HCT116 (cell line): Measurements from ENCODE around the gene NMD3. TPM values are rescaled to one million over a fixed set of nuclear protein-coding genes. Genes with fewer than 3 reads are reported as not detected.

ENCODE experiments used
- ATAC-seq: fragments of 200-7000 bp; cut with Tn5 transposase; 2 replicates; pipeline ENCODE4 v1.9.1; 2020; ENCODE audit warnings: mild to moderate bottlenecking, moderate library complexity
- BruUV-seq: library from RNA; stranded (reverse); fragments of 400-500 nt; replicated peaks from 2 replicates; lab custom pipeline; 2021; lab: Mats Ljungman, UMichigan
- CTCF ChIA-PET: fragments of 300-600 bp; sonication (Branson Sonifier 250); formaldehyde crosslinking; loops from one replicate; lab custom pipeline; 2021; ENCODE audit warnings: antibody characterized with exemption; lab: Charles Lee
- POLR2A ChIA-PET: fragments of 300-600, 350-600 bp; sonication (Branson Sonifier 250); formaldehyde crosslinking; loops from one replicate; lab custom pipeline; 2021; ENCODE audit warnings: antibody characterized with exemption; lab: Charles Lee
- RAD21 ChIA-PET, 2 experiments: fragments of 300-600 bp; sonication (Branson Sonifier 250); formaldehyde crosslinking; loops; one replicate each; lab custom pipeline; 2023; ENCODE audit warnings: low total read pairs in 2 of 2; ENCODE audit not compliant: uncharacterized antibody in 2 of 2, unreplicated experiment in 2 of 2, low non-redundant PET in 1 of 2; lab: Charles Lee
- DNase-seq: peaks from one replicate; pipeline ENCODE4 v3.0.0-alpha.2; 2010; ENCODE audit warnings: low read depth, low spot score
- H2AFZ ChIP-seq: fragments of 200-600 bp; shearing (Covaris generic), sonication (generic); 2 replicates; pipeline ENCODE4 v1.6.1; 2017; ENCODE audit warnings: low read depth, mixed run types, mixed read lengths, antibody characterized with exemption, low read length; ENCODE audit not compliant: poor library complexity, severe bottlenecking
- H3K27ac ChIP-seq: 2 replicates; pipeline ENCODE4 v1.5.1; 2012; ENCODE audit warnings: low read depth, low read length
- H3K27me3 ChIP-seq: fragments of 200-600 bp; sonication (generic); 2 replicates; pipeline ENCODE4 v1.6.1; 2016; ENCODE audit warnings: mixed run types, low read length, mixed read lengths; ENCODE audit not compliant: insufficient read depth
- H3K36me3 ChIP-seq, 2 experiments: fragments of 200-500 bp in 1 of 2; fragments of 200-600 bp in 1 of 2; sonication (Bioruptor generic) in 1 of 2; sonication (generic) in 1 of 2; 2 replicates each; pipeline versions ENCODE4 v1.5.1 to v1.6.1; 2014 to 2016; ENCODE audit warnings: low read length in 2 of 2, inconsistent platforms in 1 of 2, mixed read lengths in 1 of 2, mixed run types in 1 of 2; ENCODE audit not compliant: insufficient read depth in 2 of 2, control insufficient read depth in 1 of 2
- H3K4me1 ChIP-seq, 2 experiments: fragments of 200-600 bp in 1 of 2; sonication (generic) in 1 of 2; 2 replicates each; pipeline versions ENCODE4 v1.5.1 to v1.6.1; 2012 to 2017; ENCODE audit warnings: low read length in 2 of 2, inconsistent platforms in 1 of 2, mild to moderate bottlenecking in 1 of 2, mixed read lengths in 1 of 2, mixed run types in 1 of 2, moderate library complexity in 1 of 2; ENCODE audit not compliant: insufficient read depth in 2 of 2, control insufficient read depth in 1 of 2
- H3K4me2 ChIP-seq: fragments of 200-600 bp; sonication (generic); 2 replicates; pipeline ENCODE4 v1.6.1; 2017; ENCODE audit warnings: mixed run types, low read length, mixed read lengths
- H3K4me3 ChIP-seq, 2 experiments: fragments of 200-600 bp in 1 of 2; sonication (generic) in 1 of 2; replicated peaks in 1 of 2; 2 replicates each; pipeline ENCODE4 v1.5.1; 2011 to 2016; ENCODE audit warnings: low read length in 2 of 2, control low read depth in 1 of 2, low read depth in 1 of 2, mild to moderate bottlenecking in 1 of 2, mixed read lengths in 1 of 2, mixed run types in 1 of 2
- H3K79me2 ChIP-seq: fragments of 200-600 bp; sonication (generic); 2 replicates; pipeline ENCODE4 v1.6.1; 2017; ENCODE audit warnings: mild to moderate bottlenecking, mixed run types, low read length, moderate library complexity, mixed read lengths; ENCODE audit not compliant: insufficient read depth
- H3K9ac ChIP-seq: fragments of 200-600 bp; sonication (generic); 2 replicates; pipeline ENCODE4 v1.6.1; 2016; ENCODE audit warnings: low read length, mixed read lengths
- H3K9me2 ChIP-seq: fragments of 200-600 bp; sonication (generic), shearing (Covaris generic); 2 replicates; pipeline ENCODE4 v1.6.1; 2017; ENCODE audit warnings: mixed run types, mild to moderate bottlenecking, moderate library complexity; ENCODE audit not compliant: insufficient read depth
- H3K9me3 ChIP-seq, 2 experiments: fragments of 200-500 bp in 1 of 2; fragments of 200-600 bp in 1 of 2; sonication (Bioruptor generic) in 1 of 2; sonication (generic) in 1 of 2; 2 replicates each; pipeline ENCODE4 v1.6.1; 2014 to 2017; ENCODE audit warnings: low read length in 2 of 2, mixed read lengths in 2 of 2, inconsistent platforms in 1 of 2, low read depth in 1 of 2, mild to moderate bottlenecking in 1 of 2, mixed run types in 1 of 2, moderate library complexity in 1 of 2; ENCODE audit not compliant: control insufficient read depth in 1 of 2, insufficient read depth in 1 of 2
- H4K20me1 ChIP-seq: fragments of 200-600 bp; sonication (generic), shearing (Covaris generic); 2 replicates; pipeline ENCODE4 v1.6.1; 2017; ENCODE audit warnings: mixed run types, mild to moderate bottlenecking, moderate library complexity; ENCODE audit not compliant: insufficient read depth
- CBX3 ChIP-seq: IDR thresholded peaks from 2 replicates; pipeline ENCODE4 v1.6.1; 2012; ENCODE audit warnings: low read depth
- CEBPB ChIP-seq: IDR thresholded peaks from 2 replicates; pipeline ENCODE4 v1.6.1; 2012; ENCODE audit warnings: low read depth
- EGR1 ChIP-seq: IDR thresholded peaks from 2 replicates; pipeline ENCODE4 v1.6.1; 2012; ENCODE audit warnings: low read depth
- ELF1 ChIP-seq: IDR thresholded peaks from 2 replicates; pipeline ENCODE4 v1.6.1; 2012; ENCODE audit warnings: low read depth, borderline replicate concordance
- EZH2 ChIP-seq: fragments of 200-600 bp; sonication (generic); IDR thresholded peaks from 2 replicates; pipeline ENCODE4 v1.6.1; 2017; ENCODE audit warnings: antibody characterized with exemption, mixed run types
- EZH2phosphoT487 ChIP-seq: fragments of 200-600 bp; IDR thresholded peaks from 2 replicates; pipeline ENCODE4 v1.6.1; 2018; ENCODE audit warnings: antibody characterized with exemption, borderline replicate concordance
- FOSL1 ChIP-seq: IDR thresholded peaks from 2 replicates; pipeline ENCODE4 v1.6.1; 2012; ENCODE audit warnings: low read depth
- JUND ChIP-seq: IDR thresholded peaks from 2 replicates; pipeline ENCODE4 v1.6.1; 2012
- POLR2AphosphoS5 ChIP-seq: IDR thresholded peaks from 2 replicates; pipeline ENCODE4 v1.6.1; 2011; ENCODE audit warnings: mild to moderate bottlenecking, low read depth, low read length, moderate library complexity
- RAD21 ChIP-seq: IDR thresholded peaks from 2 replicates; pipeline ENCODE4 v1.6.1; 2012; ENCODE audit warnings: low read depth, mild to moderate bottlenecking
- SIN3A ChIP-seq: IDR thresholded peaks from 2 replicates; pipeline ENCODE4 v1.6.1; 2012; ENCODE audit warnings: low read depth
- SP1 ChIP-seq: IDR thresholded peaks from 2 replicates; pipeline ENCODE4 v1.6.1; 2012; ENCODE audit warnings: low read depth
- SRF ChIP-seq: IDR thresholded peaks from 2 replicates; pipeline ENCODE4 v1.6.1; 2012; ENCODE audit warnings: low read depth
- ZFX ChIP-seq: fragments of 450-650 bp; IDR thresholded peaks from 2 replicates; pipeline ENCODE4 v1.6.1; 2017
- ZNF274 ChIP-seq: fragments of 200-500 bp; sonication (Bioruptor generic); IDR thresholded peaks from 2 replicates; pipeline ENCODE4 v1.6.1; 2014; ENCODE audit warnings: mild to moderate bottlenecking, low read depth, low read length, inconsistent platforms
- intact Hi-C: fragments of 100-400 bp; cut with micrococcal nuclease; formaldehyde crosslinking; loops from 2 replicates; pipeline ENCODE4 v1.10.0; 2022
- total RNA-seq: library from RNA; stranded (reverse); gene quantifications from one replicate; pipeline ENCODE4 v1.2.1, GENCODE V29; 2021; ENCODE audit not compliant: unreplicated experiment
- TF ChIP-seq, protein P1 (sequence below), 3 experiments: fragments of 200-600 bp in 1 of 3; sonication (generic) in 1 of 3; IDR thresholded peaks in 2 of 3; conservative IDR thresholded peaks in 1 of 3; 2 replicates each; pipeline ENCODE4 v1.5.1; 2012 to 2017; ENCODE audit warnings: low read depth in 2 of 3, low read length in 2 of 3, antibody characterized with exemption in 1 of 3, borderline replicate concordance in 1 of 3, control low read depth in 1 of 3, mild to moderate bottlenecking in 1 of 3, mixed read lengths in 1 of 3, mixed run types in 1 of 3, moderate library complexity in 1 of 3; ENCODE audit not compliant: insufficient read depth in 1 of 3
- TF ChIP-seq, protein P2 (sequence below): IDR thresholded peaks from 2 replicates; pipeline ENCODE4 v1.6.1; 2012
- TF ChIP-seq, protein P3 (sequence below): IDR thresholded peaks from 2 replicates; pipeline ENCODE4 v1.6.1; 2012

NMD3 gene
- total RNA-seq, 1 experiment from 2014 or later: 85.2 TPM

DNA sequence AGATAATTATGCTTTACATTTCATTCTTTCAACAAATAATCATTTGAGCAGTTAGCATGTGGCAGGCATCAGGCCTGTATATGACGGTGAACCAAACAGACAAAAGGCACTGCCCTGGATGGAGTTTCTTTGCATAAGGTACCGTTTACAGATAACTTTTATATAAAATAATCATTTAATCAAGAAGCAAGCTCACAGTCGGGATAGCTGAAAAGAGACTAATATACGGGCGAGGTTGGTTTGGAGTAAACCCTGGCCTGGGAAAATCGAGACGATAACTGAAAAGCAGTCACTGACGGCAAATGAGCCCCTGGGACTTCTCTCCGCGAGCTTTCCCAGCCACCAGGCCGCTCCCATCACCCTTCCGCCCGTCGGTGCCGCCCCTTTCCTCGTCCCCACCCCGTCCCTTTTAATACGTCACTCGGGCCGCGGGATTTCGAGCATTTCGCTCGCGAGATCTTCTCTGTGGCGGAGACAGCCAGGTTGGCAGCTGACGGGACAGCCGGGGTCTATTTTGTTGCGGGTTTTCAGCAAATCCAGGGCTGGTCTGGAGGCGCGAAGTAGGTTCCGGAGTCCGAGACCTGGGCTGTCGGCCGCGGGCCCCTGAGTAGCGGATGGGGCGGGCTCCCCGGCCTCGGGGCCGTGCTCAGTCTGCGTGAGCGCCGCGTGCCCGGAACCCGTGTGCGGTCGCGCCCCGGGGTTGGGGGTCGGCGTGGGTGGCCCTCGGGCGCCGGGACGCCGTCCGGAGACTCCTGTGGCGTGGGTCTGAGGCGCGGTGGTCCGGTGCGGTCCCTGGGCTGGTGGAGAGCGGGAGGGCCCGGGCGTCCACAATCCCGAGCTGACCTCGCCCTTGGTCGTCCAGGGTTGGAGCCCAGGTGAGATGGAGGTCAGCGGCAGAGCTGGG lies at the start of gene NMD3 (continued):
- TF ChIP-seq JUND: peak; percentile 37
- TF ChIP-seq, protein P1, sequence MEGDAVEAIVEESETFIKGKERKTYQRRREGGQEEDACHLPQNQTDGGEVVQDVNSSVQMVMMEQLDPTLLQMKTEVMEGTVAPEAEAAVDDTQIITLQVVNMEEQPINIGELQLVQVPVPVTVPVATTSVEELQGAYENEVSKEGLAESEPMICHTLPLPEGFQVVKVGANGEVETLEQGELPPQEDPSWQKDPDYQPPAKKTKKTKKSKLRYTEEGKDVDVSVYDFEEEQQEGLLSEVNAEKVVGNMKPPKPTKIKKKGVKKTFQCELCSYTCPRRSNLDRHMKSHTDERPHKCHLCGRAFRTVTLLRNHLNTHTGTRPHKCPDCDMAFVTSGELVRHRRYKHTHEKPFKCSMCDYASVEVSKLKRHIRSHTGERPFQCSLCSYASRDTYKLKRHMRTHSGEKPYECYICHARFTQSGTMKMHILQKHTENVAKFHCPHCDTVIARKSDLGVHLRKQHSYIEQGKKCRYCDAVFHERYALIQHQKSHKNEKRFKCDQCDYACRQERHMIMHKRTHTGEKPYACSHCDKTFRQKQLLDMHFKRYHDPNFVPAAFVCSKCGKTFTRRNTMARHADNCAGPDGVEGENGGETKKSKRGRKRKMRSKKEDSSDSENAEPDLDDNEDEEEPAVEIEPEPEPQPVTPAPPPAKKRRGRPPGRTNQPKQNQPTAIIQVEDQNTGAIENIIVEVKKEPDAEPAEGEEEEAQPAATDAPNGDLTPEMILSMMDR (IDR thresholded peaks at IDR 0.05 in 2 of 3, conservative IDR thresholded peaks at IDR 0.05 in 1 of 3; ENCODE audit: borderline replicate concordance in 1 of 3, insufficient read depth in 1 of 3, low read depth in 2 of 3, low read length in 2 of 3): no peak
- TF ChIP-seq SIN3A: peak; percentile 71
- no peak for TF ChIP-seq ZNF274

DNA sequence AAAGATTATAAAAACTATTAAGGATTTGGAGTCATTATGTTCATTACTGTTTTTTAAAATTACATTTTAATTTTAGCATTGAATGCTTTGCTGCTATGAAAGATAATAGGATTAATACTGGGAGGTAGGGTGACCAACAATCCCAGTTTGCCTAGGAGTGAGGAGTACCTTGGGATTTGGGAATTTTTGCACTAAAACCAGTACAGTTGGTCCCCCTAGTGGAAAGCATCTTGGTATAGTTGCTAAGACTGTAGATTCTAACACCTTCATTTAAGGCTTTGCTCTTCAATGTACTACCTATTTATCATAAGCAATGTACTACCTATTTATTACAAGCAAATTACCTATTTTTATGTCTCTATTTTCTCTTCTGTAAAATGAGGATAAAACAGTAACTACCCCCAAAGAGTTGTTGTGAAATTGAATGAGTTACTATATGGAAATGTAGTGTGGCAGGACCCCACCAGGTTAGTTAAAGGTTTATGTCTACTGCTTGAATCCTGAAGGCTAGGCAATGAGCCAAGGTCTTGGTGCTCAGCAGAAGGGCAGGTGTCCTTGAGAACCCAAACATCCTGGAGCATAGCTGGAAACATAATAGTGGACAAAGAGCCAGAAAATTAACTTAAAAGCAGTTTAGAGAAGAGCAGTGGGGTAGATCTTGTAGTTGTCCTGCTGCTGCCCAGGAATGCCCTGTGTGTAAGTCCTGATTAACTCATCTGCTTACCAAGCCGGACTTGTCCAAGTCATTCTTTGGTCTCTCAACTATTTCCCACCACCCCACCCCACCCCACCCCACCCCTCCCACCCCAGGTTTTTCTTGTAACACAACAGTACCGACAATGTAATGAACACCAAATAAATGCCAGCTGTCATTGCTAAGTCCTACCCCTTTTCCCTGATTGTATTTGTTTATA lies 49.2 kb upstream of the NMD3 start:
- BruUV-seq: no TSS peak
- peak; percentile 84 for ATAC-seq
- RAD21 ChIA-PET: no interaction called here
- CTCF ChIA-PET: interaction anchor here (1.1 kb wide), 1 partner anchor 75 kb away, joined by 4 read pairs; no protein-coding TSS in a partner anchor
- POLR2A ChIA-PET: no interaction called here
- no peak overlapping the region for H3K27ac ChIP-seq
- no peaks in the 10 kb centered on the region for H4K20me1 ChIP-seq
- no peaks in the 10 kb centered on the region for H3K9me2 ChIP-seq
- H3K4me1 ChIP-seq: peaks cover 0 to 3% of the 10 kb centered on the region in 2 experiments; a peak in 2 of 4 replicates
- no peaks in the 10 kb centered on the region for H3K79me2 ChIP-seq
- DNase-seq: peak; percentile 23
- H3K4me3 ChIP-seq: no peak overlapping the region
- no peak overlapping the region for H3K4me2 ChIP-seq
- no peak overlapping the region for H3K9ac ChIP-seq
- H3K9me3 ChIP-seq: no peaks in the 10 kb centered on the region
- H3K27me3 ChIP-seq: no peaks in the 10 kb centered on the region
- H3K36me3 ChIP-seq: no peaks in the 10 kb centered on the region
- H2AFZ ChIP-seq: no peak overlapping the region
- intact Hi-C loops: no loop called here
- TF ChIP-seq, protein P2, sequence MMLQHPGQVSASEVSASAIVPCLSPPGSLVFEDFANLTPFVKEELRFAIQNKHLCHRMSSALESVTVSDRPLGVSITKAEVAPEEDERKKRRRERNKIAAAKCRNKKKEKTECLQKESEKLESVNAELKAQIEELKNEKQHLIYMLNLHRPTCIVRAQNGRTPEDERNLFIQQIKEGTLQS: no peak
- 0 out of 2 replicates have a peak, but pooled peaks have one; percentile 8 for TF ChIP-seq SP1
- TF ChIP-seq, protein P3, sequence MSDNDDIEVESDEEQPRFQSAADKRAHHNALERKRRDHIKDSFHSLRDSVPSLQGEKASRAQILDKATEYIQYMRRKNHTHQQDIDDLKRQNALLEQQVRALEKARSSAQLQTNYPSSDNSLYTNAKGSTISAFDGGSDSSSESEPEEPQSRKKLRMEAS: no peak
- TF ChIP-seq SRF: no peak
- TF ChIP-seq ELF1: no peak
- no peak for TF ChIP-seq CBX3
- no peak for TF ChIP-seq ZFX
- TF ChIP-seq EZH2phosphoT487: no peak
- no peak for TF ChIP-seq JUND
- TF ChIP-seq SIN3A: no peak
- peak; percentile 63 for TF ChIP-seq RAD21
- TF ChIP-seq POLR2AphosphoS5: no peak
- TF ChIP-seq CEBPB: no peak
- TF ChIP-seq ZNF274: no peak
- no peak for TF ChIP-seq FOSL1
- no peak for TF ChIP-seq EZH2
- TF ChIP-seq, protein P1 (IDR thresholded peaks at IDR 0.05 in 2 of 3, conservative IDR thresholded peaks at IDR 0.05 in 1 of 3; ENCODE audit: borderline replicate concordance in 1 of 3, insufficient read depth in 1 of 3, low read depth in 2 of 3, low read length in 2 of 3): peak; percentile 35 to 59 (median 48); a peak in 5 of 6 replicates
- no peak for TF ChIP-seq EGR1
